Activated T-helper 2 cell treated with anti-CD3 and anti-CD28 coated beads, Interferon-gamma antibody, Interleukin-2, Interleukin-4, amounts not matched to agents 10 μg/mL and 5 μg/mL and 100 μg/mL, durations not matched to agents 14 hours and 24 hours and 36 hours (primary cell): ENCODE results near the gene OR51D1. TPM values are rescaled to one million over a fixed set of nuclear protein-coding genes. Genes with fewer than 3 reads are reported as not detected.

Experiments used
- DNase-seq: peaks from one replicate; pipeline ENCODE4 v3.0.0; 2021; ENCODE audit warnings: low spot score
- H3K27ac Mint-ChIP-seq: one replicate; pipeline ENCODE4 v1.8.0; 2021; ENCODE audit warnings: mixed read lengths
- H3K27me3 Mint-ChIP-seq: one replicate; pipeline ENCODE4 v1.8.0; 2021; ENCODE audit warnings: low read depth, mixed read lengths
- H3K36me3 Mint-ChIP-seq: one replicate; pipeline ENCODE4 v1.8.0; 2021; ENCODE audit warnings: low read depth, mixed read lengths
- H3K4me1 Mint-ChIP-seq: one replicate; pipeline ENCODE4 v1.8.0; 2021; ENCODE audit warnings: low read depth, mixed read lengths
- H3K4me3 Mint-ChIP-seq: one replicate; pipeline ENCODE4 v1.8.0; 2021; ENCODE audit warnings: low read depth, mild to moderate bottlenecking, moderate library complexity, mixed read lengths
- H3K9me3 Mint-ChIP-seq: one replicate; pipeline ENCODE4 v1.8.0; 2021; ENCODE audit warnings: mixed read lengths
- intact Hi-C: fragments of 100-400 bp; cut with micrococcal nuclease; formaldehyde crosslinking; loops from one replicate; pipeline ENCODE4 v1.15.1; 2023
- total RNA-seq: library from RNA; stranded (reverse); gene quantifications from 2 replicates; pipeline ENCODE4 v1.2.3, GENCODE V29; 2022

Gene OR51D1
- total RNA-seq, 1 donor from 2014 or later: not detected

- intact Hi-C loops: no loop called here
- no peak for DNase-seq
- H3K36me3 Mint-ChIP-seq: no peaks in the 10 kb centered on the region
- H3K27me3 Mint-ChIP-seq: peaks cover 2% of the 10 kb centered on the region
- no peak overlapping the region for H3K4me3 Mint-ChIP-seq
- H3K4me1 Mint-ChIP-seq: peaks cover 4% of the 10 kb centered on the region
- no peaks in the 10 kb centered on the region for H3K9me3 Mint-ChIP-seq
- no peak overlapping the region for H3K27ac Mint-ChIP-seq
These were observed 21.6 kb downstream of the OR51D1 start for GRCh38 chr11:4658629-4659445.

DNA sequence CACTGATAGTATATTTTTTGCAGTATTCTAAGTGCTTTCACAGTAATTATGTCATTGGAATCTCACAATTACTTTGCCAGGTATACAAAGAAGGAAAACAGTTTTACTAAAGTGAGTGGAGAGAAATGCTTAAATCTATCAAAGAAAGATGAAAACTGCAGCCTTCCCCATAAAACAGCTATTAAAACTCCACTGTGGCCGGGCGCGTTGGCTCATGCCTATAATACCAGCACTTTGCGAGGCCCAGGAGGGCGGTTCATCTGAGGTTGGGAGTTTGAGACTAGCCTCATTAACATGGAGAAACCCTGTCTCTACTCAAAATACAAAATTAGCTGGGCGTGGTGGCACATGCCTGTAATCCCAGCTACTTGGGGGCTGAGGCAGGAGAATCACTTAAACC is 25.6 kb downstream of the OR51D1 start:
- Mint-ChIP-seq H3K27ac (no peak overlapping the region), H3K36me3 (no peaks in the 10 kb centered on the region), H3K27me3 (peaks cover 8% of the 10 kb centered on the region), H3K4me3 (no peak overlapping the region), H3K9me3 (no peaks in the 10 kb centered on the region), H3K4me1 (no peaks in the 10 kb centered on the region)
- DNase-seq: no peak
- intact Hi-C loops: no loop called here

- no peak overlapping the region for H3K27ac Mint-ChIP-seq
- no peak overlapping the region for H3K4me3 Mint-ChIP-seq
- H3K9me3 Mint-ChIP-seq: no peaks in the 10 kb centered on the region
- H3K27me3 Mint-ChIP-seq: peaks cover 8% of the 10 kb centered on the region
- intact Hi-C loops: no loop called here
- no peaks in the 10 kb centered on the region for H3K36me3 Mint-ChIP-seq
- no peak for DNase-seq
- H3K4me1 Mint-ChIP-seq: no peaks in the 10 kb centered on the region
These were observed 26.9 kb downstream of the OR51D1 start for GRCh38 chr11:4664183-4664582.

GRCh38 chr11:4664786-4665185 is 27.5 kb downstream of the OR51D1 start:
- no peaks in the 10 kb centered on the region for H3K4me1 Mint-ChIP-seq
- H3K9me3 Mint-ChIP-seq: no peaks in the 10 kb centered on the region
- H3K36me3 Mint-ChIP-seq: no peaks in the 10 kb centered on the region
- peaks cover 8% of the 10 kb centered on the region for H3K27me3 Mint-ChIP-seq
- H3K4me3 Mint-ChIP-seq: no peak overlapping the region
- intact Hi-C loops: no loop called here
- H3K27ac Mint-ChIP-seq: no peak overlapping the region
- DNase-seq: no peak

- no peaks in the 10 kb centered on the region for H3K9me3 Mint-ChIP-seq
- no peak overlapping the region for H3K27ac Mint-ChIP-seq
- H3K4me1 Mint-ChIP-seq: no peaks in the 10 kb centered on the region
- intact Hi-C loops: no loop called here
- no peak overlapping the region for H3K4me3 Mint-ChIP-seq
- H3K27me3 Mint-ChIP-seq: peaks cover 8% of the 10 kb centered on the region
- DNase-seq: no peak
- no peaks in the 10 kb centered on the region for H3K36me3 Mint-ChIP-seq
These were observed 28.1 kb downstream of the OR51D1 start for GRCh38 chr11:4665424-4665823.

DNA sequence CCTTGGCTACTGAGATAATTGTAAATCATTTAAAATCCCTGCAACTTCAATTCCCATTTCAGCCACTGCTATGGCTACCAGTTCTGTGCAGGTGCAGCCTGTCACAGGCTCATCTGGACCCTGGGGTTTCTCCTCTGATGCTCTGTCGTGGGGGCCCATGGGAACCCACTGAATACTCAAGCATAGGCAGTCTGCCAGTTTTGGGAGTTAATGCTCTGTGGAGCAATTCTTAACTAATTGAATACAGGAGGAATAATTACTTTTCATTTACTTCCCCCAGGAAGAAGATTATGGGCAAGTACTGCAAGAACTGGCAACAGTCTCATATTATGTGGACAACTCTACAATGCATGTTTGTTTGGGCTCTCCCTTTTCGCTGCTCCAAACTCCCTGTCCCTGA is 34.5 kb downstream of the OR51D1 start:
- intact Hi-C loops: no loop called here
- Mint-ChIP-seq H3K36me3 (no peaks in the 10 kb centered on the region), H3K27me3 (no peaks in the 10 kb centered on the region), H3K4me1 (no peaks in the 10 kb centered on the region), H3K9me3 (no peaks in the 10 kb centered on the region), H3K27ac (no peak overlapping the region), H3K4me3 (no peak overlapping the region)
- DNase-seq: no peak

DNA sequence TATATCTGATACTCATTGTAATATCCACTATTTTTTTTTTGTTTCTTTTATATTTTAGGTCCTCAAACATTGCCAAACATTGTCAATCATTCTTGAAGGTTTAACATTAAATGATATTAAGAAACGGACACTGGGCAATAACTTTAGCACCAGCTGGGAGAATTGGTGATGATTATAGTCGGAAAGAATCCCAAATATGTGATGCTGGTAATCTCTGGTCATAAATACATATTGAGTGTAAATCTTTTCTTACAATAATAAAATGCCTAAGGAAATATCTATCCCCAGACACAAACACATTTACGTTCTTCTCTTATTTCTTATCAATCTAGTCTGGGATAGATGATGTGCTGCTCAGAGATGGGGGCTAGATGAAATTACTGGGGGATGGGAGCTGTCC is 35.2 kb downstream of the OR51D1 start:
- Mint-ChIP-seq H3K27me3 (no peaks in the 10 kb centered on the region), H3K9me3 (no peaks in the 10 kb centered on the region), H3K36me3 (no peaks in the 10 kb centered on the region), H3K4me3 (no peak overlapping the region), H3K4me1 (no peaks in the 10 kb centered on the region), H3K27ac (no peak overlapping the region)
- no peak for DNase-seq
- intact Hi-C loops: no loop called here

DNA sequence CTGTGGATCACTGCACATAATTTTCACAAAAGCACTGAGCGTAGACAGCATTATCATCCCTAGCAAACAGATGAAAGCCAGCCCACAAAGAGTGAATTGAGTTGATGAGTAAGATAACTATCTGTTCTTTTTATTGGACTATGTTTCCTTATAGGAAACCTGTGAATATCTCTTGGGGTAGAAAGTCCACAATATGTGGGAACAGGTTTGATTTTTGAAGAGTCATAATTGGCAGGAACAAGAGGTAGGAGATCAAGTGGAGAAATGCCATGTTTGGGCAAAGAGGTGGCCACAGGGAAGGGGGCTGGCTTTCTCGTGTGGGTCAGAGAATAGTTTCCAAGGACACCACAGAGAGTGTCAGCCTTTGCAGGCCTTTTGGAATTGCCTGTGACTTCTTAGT is 36.5 kb downstream of the OR51D1 start:
- no peak overlapping the region for H3K4me3 Mint-ChIP-seq
- no peaks in the 10 kb centered on the region for H3K9me3 Mint-ChIP-seq
- no peak overlapping the region for H3K27ac Mint-ChIP-seq
- H3K27me3 Mint-ChIP-seq: no peaks in the 10 kb centered on the region
- H3K36me3 Mint-ChIP-seq: no peaks in the 10 kb centered on the region
- no peak for DNase-seq
- intact Hi-C loops: no loop called here
- no peaks in the 10 kb centered on the region for H3K4me1 Mint-ChIP-seq

- intact Hi-C loops: no loop called here
- H3K27ac Mint-ChIP-seq: no peak overlapping the region
- H3K36me3 Mint-ChIP-seq: no peaks in the 10 kb centered on the region
- no peak overlapping the region for H3K4me3 Mint-ChIP-seq
- H3K27me3 Mint-ChIP-seq: no peaks in the 10 kb centered on the region
- H3K9me3 Mint-ChIP-seq: no peaks in the 10 kb centered on the region
- H3K4me1 Mint-ChIP-seq: no peaks in the 10 kb centered on the region
- DNase-seq: no peak
These were observed 40.7 kb downstream of the OR51D1 start for GRCh38 chr11:4677948-4678347.

DNA sequence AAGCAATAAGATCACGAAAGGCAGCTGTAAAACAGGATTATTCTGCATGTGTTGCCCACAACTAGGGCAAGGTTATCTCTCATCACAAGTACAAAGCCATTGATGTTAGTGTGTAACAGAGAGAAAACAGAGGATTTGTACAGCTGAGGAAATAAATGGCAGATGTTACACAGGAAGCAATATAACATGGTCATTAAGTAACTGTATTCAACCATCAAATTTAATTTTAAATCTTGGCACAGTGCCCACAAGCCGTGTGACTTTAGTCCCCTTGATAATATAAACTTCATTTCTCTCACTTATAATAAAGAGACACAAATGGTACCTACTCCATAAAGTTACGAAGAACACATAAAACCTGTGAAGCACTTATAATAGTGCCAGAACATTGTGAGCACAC is 43.1 kb downstream of the OR51D1 start:
- no peak for DNase-seq
- Mint-ChIP-seq H3K4me3 (no peak overlapping the region), H3K36me3 (no peaks in the 10 kb centered on the region), H3K4me1 (no peaks in the 10 kb centered on the region), H3K27ac (no peak overlapping the region), H3K27me3 (no peaks in the 10 kb centered on the region), H3K9me3 (no peaks in the 10 kb centered on the region)
- intact Hi-C loops: no loop called here

DNA sequence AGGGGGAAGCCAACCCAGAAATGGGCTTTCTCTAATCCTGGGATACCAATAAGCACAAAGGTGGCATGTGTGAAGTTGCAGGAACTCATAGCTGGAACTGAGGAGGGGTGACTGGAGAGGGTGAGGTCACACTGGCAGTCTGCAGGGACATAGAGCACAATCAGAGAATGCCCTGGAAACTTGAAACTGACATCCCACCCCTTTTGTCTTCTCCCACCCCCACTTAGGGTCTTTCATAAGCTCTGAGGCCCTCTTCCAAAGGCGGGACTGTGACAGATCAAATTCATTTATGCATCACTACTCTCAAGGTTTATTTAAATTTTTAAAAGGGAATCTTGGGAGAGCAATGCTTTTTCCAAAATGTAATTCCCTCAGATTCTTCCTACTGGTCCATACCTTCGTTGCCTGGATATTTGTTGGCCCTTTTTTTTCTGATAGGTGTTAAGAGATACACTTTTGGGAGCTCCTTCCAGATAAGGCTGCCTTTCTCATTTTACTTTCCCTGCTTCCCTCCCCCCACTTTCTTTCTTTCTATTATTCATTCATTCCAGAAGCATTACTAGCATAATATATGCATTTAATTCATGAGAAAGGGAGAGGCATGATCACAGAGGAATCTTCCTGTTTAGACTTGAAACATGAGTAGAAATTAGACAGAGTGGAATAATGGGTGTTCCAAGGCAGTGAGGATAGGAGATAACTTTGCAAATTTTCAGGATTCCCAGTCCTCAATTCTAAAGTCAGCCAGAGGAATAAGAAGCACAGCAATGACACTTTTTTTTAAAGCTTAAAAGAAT is 45.5 kb downstream of the OR51D1 start:
- H3K9me3 Mint-ChIP-seq: no peaks in the 10 kb centered on the region
- no peak overlapping the region for H3K4me3 Mint-ChIP-seq
- no peaks in the 10 kb centered on the region for H3K4me1 Mint-ChIP-seq
- no peaks in the 10 kb centered on the region for H3K36me3 Mint-ChIP-seq
- no peaks in the 10 kb centered on the region for H3K27me3 Mint-ChIP-seq
- intact Hi-C loops: no loop called here
- no peak for DNase-seq
- H3K27ac Mint-ChIP-seq: no peak overlapping the region

DNA sequence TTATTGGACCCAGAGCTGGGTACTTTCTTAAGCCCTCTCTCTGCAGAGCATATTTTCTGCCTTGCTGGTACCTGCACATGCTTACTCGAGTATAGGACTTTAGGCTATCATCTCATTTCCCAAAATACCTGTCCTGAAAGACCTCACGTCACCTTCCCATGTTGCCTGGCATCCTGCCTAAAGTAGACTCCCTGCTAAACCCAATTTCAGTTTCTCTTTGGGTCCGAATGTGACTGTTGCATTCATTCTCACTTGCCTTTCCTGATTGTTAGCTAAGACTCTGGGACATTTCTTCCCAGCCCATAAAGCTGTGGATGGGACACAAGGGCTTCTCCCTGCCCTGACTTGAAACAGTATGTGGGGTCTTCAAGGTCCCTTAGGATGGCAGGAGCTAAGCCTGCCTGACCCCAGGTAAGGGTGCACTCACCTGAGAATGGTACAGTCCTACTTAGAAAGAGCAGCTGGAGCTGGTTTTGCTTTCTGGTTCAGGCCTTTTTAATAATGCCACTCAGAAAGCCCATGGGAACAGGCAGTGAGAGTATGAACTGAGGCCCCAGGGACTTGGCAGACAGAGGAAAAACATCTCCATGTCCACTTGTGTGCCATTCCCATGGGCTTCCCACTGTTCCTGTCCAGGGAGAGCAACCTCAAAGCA is 47.5 kb downstream of the OR51D1 start:
- intact Hi-C loops: no loop called here
- Mint-ChIP-seq H3K36me3 (no peaks in the 10 kb centered on the region), H3K4me3 (no peak overlapping the region)

More for the DNA sequence above, 47.5 kb downstream of the OR51D1 start:
- Mint-ChIP-seq H3K27me3 (no peaks in the 10 kb centered on the region), H3K9me3 (no peaks in the 10 kb centered on the region), H3K27ac (no peak overlapping the region), H3K4me1 (no peaks in the 10 kb centered on the region)
- DNase-seq: no peak
